PFSK-1 (cell line): Measurements from ENCODE around the gene CTSE.

ENCODE experiments used
- POLR2AphosphoS5 ChIP-seq: IDR thresholded peaks from 2 replicates; pipeline ENCODE4 v1.6.1; 2012; ENCODE audit warnings: low read depth, mild to moderate bottlenecking, control low read depth, low read length, moderate library complexity
- REST ChIP-seq, 2 experiments: IDR thresholded peaks; 2 replicates each; pipeline versions ENCODE4 v1.6.1 to v1.8.0; 2011 to 2012; ENCODE audit warnings: low read depth in 2 of 2, low read length in 2 of 2, control low read depth in 1 of 2, inconsistent platforms in 1 of 2, mild to moderate bottlenecking in 1 of 2, moderate library complexity in 1 of 2; ENCODE audit not compliant: insufficient read depth in 1 of 2
- SIN3A ChIP-seq: IDR thresholded peaks from 2 replicates; pipeline ENCODE4 v1.6.1; 2012; ENCODE audit warnings: mild to moderate bottlenecking, low read length, moderate library complexity, borderline replicate concordance; ENCODE audit not compliant: insufficient read depth
- TAF1 ChIP-seq: IDR thresholded peaks from 2 replicates; pipeline ENCODE4 v1.6.1; 2012; ENCODE audit warnings: low read length, control low read depth, borderline replicate concordance; ENCODE audit not compliant: insufficient read depth

- TF ChIP-seq TAF1 (no peak), POLR2AphosphoS5 (no peak), SIN3A (no peak), REST (IDR thresholded peaks at IDR 0.05; ENCODE audit: insufficient read depth in 1 of 2, low read depth in 2 of 2, low read length in 2 of 2) (no peak)
These were observed 46.2 kb downstream of the CTSE start for GRCh38 chr1:205977402-205978014.
